Stimulated activated CD8-positive, alpha-beta memory T cell treated with anti-CD3 and anti-CD28 coated beads, Interleukin-12 subunit alpha, Interleukin-12 subunit beta, amount 100 ng/mL, for 24 hours (primary cell): ENCODE measurements around the gene IGF2.

Experiments
- DNase-seq: peaks from one replicate; pipeline ENCODE4 v3.0.0-alpha.2; 2020; ENCODE audit errors: extremely low read depth

IGF2 gene

DNA sequence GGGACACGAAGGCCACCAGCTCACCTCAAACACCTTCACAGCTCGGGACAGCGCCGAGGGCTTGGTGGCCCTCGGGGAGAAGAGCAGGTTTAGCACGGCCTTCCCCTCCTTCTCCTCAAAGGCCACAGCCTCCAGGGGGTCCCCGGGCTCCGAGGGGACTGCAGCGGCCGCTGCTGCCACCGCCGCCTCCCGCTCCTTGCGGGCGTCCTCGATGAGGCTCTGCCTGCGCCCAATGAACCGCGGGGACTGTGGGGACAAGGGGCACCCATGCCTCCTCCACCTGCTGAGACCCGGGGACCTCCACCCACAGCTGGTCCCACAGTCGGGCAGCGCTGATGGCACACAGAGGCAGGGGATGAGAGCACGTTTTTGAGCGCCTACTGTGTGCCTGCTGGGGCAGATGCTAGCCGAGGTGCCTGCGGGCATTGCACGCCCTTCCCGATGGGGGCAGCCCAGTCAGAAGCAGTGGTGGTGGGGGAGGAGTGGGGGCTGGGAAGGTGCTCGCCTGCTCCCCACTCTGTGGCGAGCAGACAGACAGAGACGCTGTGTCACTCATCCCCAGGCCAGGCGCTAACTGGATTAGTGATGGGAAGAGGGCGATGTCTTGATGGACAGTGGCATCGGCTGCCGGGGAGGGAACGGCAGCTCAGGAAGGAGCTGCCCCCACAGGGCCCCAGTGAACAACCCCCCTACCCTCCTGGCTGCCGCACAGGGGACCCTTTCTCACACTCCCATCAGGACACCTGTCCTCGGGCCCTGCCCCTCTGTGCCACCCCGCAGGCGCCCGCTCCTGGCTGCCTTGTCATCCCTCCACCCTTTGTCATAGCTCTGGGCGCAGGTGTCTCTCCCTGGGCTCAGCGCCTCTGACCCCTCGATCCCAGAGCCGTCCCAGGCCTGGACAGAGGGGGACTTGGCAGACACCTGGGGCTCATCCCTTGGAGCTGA is 30.7 kb upstream of the IGF2 start:
- DNase-seq: no peak

DNA sequence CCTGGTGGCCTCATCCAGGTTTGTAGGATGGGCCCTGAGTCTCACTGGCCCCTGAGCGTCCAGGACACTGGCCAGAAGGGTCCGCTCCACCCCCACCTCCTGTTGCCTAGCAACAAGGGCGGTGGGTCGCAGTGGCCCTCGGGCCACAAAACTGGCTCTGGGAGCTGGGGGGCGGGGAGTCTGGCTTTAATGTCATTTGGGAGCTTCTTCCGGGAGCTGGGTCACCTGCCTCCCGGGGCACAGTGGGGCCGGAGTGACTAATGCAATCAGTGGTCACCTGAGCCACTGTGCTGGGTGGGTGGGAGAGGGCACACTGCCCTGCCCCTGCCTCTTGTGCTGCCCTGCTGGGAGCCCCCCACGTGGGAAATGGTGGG is 29.8 kb upstream of the IGF2 start:
- DNase-seq: no peak

DNA sequence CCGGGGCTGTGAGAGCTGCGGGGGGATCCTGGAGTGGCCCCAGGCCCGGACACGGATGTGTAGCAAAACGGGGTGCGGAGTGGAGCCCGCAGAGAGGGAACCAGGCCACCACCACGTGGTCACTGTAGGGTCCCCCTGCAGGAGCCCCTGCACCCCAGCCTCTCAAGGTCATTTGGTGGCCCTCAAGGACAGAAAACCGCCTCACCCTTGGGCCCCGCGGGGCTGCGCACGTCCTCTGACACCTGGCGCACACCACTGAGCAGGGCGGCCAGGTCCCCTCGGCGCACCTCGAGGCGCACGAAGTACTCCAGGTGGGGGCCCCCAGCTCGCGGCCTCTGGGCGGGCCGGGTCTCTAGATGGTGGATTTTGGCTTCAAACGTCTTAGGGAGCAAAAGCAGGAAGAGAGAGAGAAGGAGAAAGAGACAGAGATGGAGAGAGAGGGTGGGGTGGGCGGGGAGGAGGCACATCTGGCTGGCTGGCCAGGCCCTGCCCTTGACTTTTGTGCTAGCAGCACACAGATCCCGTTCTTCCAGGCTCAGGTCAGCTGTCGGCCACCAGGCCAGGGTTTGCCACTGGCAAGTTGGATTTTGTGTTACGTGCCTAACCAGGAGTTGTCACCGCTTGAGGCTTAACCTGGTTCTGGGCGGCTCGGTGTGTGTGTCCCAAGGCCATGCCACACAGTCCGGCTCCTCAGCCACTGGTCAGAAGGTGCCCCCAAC is 29.3 kb upstream of the IGF2 start:
- DNase-seq: no peak

DNA sequence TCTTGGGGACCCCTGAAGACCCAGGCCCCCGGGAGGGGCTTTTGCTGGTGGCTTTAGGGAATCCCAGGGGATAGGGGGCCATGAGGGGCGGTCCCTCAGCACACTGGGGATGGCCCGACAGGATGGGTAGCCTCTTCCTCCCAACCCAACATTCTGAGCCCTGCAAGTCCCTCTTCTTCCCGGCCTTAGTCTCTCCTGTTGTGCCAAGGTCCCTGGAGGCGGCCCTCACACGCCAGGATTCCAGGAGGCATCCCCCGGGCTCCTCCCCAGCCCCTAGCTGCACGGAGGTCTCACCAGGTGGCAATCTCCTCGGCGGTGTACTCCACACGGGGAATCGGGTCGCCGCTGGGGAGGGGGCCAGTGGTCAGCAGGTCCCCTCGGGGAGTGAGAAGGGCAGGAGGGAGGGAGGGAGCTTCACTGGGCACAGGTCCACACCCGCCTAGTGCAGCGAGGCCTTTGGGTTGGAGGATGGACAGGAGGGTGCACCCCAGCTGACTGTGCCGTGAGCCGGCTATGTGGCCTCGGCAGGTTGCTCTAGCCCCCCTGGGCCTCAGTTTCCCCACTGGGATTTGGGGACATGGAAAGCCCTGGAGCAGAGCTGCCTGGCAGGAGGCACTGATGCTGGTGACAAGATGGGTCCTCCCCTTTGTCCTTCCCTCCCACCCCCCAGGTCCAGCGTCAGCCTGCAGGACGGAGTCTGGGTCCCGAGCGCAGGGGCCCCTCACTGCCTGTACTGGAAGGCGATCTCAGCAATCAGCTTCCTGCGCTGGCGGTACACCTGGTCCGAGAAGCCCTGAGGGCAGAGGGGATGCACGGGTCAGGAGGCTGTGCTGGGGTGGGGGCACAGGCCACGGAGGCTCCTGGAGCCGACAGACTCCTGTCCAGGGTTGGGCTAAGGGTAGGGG is 28.2 kb upstream of the IGF2 start:
- DNase-seq: no peak

DNA sequence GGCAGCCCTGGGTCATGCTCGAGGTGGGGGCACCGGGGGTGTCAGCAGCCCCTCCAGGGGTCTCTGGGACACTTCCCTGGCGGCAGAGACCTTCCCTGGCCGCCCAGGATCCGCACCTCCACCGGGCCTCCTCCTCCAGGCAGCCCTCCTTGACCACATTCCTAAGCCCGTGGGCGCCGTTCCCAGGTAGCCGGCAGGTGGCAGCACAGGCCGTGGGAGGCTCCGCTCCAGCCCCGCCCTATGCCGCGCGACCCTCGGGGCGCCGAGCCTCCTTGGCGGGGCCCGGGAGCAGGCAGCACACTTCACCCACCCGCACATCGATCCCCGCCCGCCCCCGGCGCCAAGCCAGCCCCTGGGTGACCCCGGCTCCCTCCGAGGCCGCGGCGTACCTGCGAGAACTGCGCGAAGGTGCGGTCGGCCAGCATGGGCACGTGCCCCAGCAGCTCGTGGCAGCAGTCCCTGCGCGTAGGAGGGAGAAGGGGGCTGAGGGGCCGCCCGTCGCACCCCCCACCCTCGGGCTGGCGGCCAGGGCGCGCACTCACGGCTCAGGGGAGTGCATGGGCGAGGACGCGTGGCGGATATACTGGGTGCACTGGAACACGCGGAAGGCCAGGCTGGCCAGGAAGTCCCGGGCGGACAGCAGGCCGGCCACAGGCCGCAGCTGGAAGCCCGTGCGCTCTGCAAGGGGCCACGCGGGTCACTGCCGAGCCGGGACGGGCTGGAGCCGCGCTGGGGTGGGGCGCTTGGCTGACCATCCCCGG is 27.1 kb upstream of the IGF2 start:
- DNase-seq: no peak

DNA sequence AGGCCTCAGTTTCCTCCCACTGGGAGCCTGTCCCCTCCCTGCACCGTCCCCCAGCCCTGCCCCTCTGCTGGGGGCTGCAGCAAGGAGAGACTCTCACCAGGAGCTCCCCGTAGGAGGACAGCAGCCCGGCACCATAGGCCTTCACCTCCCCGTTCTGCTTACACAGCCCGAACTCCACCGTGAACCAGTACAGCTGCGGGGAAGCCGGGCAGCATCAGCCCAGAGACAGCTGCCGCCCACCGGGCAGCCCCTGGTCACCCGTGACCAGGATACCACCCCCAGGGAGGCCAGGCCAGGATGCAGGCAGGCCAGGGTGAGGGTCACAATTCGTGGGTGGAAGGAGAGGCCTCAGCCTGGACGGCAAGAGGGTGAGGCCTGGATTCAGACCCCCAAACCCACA is 26.4 kb upstream of the IGF2 start:
- DNase-seq: no peak

DNA sequence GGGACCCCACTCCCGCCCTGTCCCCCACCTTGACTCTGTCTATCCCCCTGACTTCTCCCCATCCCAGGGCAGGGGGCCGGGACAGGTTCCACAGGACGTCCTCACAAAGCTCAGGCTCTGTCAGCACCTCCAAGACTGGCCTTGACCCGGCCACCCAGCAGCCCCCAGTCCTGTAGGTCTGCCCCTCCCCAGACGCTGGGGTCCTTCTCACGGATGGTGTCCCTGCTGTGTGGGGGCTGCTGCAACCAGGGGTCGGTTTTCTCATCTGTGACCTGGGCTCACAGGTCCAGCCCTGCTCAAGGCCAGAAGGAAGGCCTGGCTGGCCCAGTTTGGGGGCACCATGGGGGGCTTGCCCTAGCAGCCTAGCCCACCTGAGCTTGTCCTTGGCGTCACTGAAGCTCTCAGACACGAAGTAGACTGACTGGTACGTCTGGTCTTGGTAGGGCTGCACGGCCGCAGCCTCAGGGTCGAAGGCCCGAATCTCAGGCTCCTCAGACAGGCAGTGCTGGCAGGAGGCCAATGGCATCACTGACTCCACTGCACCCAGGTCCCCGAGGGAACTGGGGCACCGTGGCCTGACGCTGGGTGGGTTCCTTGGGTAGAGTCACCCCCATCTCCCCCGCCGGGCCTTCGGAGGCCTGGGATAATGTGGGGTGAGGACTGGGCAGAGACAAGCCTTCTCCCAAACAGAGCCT is 25.8 kb upstream of the IGF2 start:
- DNase-seq: no peak

DNA sequence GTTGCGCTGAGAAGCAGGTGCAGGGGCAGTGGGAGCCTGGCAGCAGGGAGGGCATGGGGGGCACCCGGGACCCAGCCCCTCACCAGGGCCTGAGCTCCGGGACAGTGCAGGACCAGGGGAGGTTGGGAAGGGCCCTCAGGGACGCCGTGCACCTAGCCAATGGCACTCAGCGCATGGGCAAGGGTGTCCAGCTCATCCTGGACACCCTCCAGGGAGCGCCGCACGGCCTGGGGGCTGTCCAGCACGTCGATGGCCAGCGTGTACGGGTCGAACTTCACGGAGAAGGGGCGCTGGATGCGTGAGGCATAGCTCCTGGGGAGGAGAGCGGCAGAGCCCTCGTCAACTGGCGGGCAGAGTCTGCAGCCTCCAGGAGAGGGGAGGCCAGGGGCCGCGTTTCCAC is 24.9 kb upstream of the IGF2 start:
- DNase-seq: no peak

DNA sequence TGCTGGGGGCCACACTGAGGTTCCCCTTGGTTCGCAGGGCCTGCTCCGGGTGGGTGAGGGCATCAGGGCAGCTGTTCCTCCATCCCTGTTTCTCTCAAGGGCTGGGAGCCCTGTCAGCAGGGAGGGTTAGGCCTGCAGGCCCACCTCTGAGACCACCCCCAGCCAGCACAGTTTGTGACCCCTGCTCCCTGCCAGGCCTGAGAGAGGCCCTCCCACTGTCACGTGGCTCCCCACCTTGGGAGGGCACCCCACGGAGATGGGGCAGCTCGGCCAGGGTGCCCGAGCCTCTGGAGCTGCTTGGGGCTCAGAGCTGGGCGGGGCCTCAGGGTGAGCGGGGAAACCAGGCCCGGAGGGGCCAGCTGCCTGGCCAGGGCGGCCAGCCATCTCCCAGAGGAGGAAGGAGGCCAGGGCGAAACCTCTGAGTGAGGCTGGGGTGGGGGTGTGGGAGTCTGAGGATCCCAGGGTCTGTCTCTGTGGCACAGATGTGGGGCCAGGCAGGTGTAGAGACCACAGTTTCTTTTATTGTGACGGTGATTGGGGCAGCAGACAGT is 24.3 kb upstream of the IGF2 start:
- no peak for DNase-seq

DNA sequence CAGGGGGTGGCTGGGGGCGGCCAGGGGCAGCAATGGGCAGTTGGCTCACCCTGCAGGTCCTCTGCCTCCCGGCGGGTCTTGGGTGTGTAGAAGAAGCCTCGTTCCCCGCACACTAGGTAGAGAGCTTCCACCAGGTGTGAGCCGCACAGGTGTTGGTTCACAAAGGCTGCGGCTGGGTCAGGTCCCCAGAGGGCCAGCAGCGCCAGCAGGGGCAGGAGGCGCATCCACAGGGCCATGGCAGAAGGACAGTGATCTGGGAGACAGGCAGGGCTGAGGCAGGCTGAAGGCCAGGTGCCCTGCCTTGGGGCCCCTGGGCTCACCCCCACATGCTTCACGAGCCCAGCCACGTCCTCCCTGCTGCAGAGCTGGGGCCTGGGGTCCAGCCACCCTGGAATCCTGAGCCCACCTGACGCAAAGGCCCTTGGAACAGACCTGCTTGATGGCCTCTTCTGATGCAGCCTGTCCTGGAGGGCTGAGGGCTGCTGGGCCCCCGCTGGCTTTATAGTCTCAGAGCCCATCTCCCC is 21.6 kb upstream of the IGF2 start, which contains the start of gene INS:
Gene INS, minus strand, starts transcription at position 474 of the 524 bp plus-strand sequence. Its CDS starts 238 bp downstream, at position 236.
- no peak for DNase-seq

DNA sequence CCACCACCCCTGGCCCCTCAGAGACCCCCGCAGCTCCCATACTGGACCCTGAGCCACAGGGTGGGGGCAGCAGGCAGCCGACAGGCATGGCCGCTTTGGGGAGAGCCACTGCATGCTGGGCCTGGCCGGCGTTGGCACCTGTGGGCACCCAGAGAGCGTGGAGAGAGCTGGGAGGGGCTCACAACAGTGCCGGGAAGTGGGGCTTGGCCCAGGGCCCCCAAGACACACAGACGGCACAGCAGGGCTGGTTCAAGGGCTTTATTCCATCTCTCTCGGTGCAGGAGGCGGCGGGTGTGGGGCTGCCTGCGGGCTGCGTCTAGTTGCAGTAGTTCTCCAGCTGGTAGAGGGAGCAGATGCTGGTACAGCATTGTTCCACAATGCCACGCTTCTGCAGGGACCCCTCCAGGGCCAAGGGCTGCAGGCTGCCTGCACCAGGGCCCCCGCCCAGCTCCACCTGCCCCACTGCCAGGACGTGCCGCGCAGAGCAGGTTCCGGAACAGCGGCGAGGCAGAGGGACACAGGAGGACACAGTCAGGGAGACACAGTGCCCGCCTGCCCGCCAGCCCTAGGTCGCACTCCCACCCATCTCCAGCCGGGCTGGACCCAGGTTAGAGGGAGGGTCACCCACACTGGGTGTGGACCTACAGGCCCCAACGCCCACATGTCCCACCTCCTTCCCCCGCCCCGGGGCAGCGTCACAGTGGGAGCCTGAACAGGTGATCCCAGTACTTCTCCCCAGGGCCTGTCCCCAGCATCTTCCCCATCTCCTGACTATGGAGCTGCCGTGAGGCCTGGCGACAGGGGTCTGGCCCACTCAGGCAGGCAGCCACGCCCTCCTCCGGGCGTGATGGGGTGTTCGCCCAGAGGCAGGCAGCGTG is 20.6 kb upstream of the IGF2 start:
- no peak for DNase-seq

DNA sequence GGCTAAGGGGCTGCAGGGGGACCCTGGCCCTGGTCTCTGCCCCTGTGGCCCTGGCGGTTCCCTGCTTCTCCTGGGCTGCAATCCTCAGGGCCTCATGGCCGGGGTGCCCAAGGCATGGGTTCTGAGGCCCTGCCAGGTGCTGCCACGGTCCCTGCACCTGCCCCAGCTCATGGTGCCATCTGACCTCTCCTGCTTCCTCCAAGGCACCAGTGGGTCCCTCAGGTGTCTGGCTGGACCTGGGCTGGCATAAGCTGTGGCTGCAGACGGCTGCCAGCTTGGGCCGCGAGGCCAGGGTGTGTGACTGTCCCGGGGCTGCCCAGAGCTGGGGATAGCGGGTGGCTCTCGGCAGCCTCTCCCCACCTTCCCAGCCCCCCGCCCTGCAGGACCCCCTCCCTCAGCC is 19.8 kb upstream of the IGF2 start:
- no peak for DNase-seq

DNA sequence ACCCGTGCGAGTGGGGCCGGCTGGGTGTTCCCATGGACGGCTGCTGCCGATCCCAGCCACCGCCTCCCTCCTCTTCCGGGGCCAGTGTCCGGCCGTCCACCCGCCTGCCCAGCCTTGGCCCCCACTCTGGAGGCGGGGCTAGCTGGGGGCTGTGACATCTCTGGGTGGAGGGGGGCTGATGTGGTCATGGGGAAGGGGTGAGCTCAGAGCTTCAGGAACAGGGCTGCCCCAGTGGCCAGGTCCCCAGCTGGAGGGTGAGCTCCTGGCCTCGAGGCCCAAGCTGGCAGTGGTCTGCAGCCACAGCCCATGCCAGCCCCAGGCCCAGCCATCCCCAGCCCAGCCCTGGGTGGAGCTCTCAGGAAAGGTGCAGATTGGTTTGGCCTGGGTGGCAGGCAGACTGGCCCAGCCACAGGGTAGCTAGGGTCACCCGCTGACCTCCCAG is 19.1 kb upstream of the IGF2 start:
- DNase-seq: no peak

DNA sequence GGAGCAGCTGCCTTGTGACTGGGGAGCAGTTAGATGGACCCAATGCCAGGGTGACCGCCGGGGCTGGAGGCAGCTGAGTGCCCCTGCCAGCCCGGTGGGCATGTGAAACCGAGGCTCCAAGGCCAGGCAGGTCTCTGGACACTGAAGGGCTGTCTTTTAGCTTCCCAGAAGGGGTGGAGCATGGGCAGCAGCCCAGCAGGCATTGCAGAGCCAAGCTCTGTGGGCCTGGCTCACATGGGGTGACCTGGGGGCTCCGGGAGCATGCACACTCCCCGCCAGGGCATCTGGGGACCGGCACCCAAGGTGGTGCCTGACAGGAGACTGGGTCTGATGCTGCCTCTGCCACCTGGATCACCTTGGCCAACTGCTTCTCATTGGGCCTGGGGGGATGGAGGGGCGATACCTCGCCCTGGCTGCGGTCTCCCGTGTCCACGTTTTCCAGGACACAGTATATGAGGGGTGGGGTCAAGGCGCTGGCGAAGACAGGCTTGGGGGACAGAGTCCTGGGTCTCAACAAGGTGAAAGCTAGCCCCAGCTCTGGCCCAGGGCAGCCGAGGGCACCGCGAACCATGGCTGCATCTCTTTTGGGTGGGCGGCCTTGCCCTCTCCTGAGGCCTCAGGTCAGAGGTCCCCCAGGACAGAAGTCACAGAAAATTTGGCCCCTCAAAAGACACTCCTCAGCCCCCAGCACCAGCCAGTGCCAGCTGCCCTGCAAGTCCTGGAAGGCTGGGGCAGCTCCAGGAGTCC is 18.3 kb upstream of the IGF2 start:
- DNase-seq: no peak

DNA sequence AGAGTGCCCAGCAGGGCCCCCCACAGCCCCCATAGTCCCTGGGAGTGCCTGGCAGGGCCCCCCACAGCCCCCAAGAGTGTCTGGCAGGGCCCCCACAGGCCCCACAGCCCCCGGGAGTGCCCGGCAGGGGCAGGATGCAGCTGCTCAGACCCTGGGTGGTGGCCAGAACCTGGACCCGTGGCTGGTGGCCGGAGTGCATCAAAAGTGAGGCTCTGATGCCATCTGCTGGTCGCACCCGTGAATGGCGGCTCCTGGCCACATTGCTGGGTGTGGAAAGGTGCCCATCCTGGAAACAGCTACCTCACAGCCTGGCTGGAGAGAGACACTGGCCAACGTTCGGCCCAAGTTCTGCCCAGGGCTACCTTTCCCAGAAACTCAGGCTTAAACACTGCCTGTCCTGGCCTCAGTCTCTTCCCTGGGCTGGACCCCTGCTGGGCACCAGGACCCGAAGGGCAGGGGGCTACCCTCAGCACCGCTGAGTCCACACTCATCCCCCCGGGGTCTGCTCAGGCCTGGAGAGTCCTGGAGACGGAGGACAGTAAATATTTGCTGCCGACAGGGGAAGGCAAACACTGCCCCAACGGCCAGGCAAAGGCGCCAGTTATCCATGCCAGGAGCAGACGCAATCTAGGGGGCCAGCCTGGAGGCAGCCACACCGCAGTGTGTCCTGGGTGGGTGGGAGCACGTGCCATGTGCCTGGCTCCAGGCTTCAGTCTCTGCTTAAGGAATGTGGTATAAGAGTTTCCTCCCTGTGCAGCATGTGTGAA is 17.4 kb upstream of the IGF2 start:
- no peak for DNase-seq

DNA sequence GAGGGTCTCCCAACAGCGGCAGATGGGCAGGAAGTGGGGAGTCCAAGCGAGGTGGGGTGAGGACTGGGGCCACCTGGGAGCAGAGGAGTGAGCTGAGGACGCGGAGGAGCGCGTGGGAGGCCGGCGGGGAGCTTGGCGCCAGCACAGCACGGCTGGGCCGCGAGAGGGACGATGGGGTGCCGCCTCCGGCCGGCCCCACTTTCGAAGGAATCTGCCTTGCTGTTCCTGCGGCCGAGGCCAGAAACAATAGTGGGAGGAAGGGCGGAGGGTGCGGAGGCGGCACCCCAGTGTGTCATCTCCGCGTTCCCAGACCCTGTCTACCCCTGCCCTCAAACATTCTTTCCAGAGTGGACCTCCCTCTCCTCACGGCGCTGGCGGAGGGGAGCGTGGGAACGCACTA is 16.3 kb upstream of the IGF2 start:
- no peak for DNase-seq

DNA sequence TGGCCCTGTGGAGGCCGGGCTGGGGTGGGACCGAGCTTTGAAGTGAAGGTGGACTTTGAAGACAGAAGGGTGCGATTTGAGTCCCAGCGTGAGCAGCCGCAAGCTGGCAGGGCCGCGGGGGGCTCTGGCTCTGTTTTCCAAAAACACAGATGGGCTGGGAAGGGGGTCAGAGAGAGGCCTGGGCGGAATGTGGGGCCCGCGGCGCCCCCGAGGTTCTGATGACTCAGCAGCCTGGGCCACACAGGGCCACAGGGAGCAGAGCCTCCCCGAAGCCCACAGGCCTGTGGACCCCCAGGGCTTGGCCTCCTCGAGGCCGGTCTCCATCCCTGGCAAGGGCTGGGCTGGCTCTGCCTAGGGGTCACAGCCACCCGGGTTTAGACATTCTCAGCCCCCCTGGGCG is 15.7 kb upstream of the IGF2 start:
- no peak for DNase-seq

DNA sequence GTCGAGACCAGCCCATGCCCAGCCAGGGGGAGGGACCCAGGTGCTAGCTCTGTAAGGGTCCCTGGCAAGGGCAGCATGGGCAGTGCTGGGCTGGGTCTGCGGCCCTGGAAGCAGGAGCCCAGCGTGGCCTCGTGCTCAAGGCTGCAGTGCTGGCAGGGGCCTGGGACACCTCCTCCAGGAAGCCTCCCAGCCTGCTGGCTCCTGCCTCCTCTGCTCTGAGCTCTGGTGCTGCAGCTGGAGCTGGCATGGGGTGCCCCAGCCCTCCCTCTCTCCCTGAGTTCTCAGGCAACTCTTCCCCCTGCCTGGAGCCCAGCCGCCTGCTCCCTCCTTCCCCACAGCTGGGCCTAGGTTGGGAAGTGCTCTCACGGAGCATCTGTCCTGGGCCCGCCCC is 15.0 kb upstream of the IGF2 start:
- no peak for DNase-seq
